GM12878 (cell line): ENCODE data around the gene ZBTB42.

Source experiments
- EZH2 ChIP-seq: IDR thresholded peaks from 2 replicates; pipeline ENCODE4 v1.6.1; 2012; ENCODE audit warnings: low read depth, mild to moderate bottlenecking, control low read depth, inconsistent platforms, low read length, borderline replicate concordance; ENCODE audit not compliant: control insufficient read depth
- FOS ChIP-seq: IDR thresholded peaks from 3 replicates; pipeline ENCODE4 v1.6.1; 2011; ENCODE audit warnings: borderline replicate concordance; ENCODE audit not compliant: insufficient read length; ENCODE audit errors: extremely low read depth
- FOXK2 ChIP-seq: fragments of 450-650 bp; IDR thresholded peaks from 2 replicates; pipeline ENCODE4 v1.6.1; 2017; ENCODE audit warnings: mild to moderate bottlenecking, moderate library complexity
- MTA2 ChIP-seq: fragments of 450-650 bp; IDR thresholded peaks from 2 replicates; pipeline ENCODE4 v1.6.1; 2016; ENCODE audit warnings: low read depth, mild to moderate bottlenecking, moderate library complexity
- RBBP5 ChIP-seq: fragments of 200-600 bp; sonication (generic); conservative IDR thresholded peaks from 2 replicates; pipeline ENCODE4 v1.6.1; 2016
- REST ChIP-seq: IDR thresholded peaks from 2 replicates; pipeline ENCODE4 v1.6.1; 2012; ENCODE audit warnings: mild to moderate bottlenecking, low read depth, low read length
- SUZ12 ChIP-seq: fragments of 200-600 bp; sonication (generic); IDR thresholded peaks from one replicate; pipeline ENCODE4 v1.6.1; 2018; ENCODE audit warnings: antibody characterized with exemption, mild to moderate bottlenecking; ENCODE audit not compliant: unreplicated experiment
- ZNF274 ChIP-seq: IDR thresholded peaks from one replicate; pipeline ENCODE4 v1.8.0; 2011; ENCODE audit not compliant: insufficient read length, insufficient read depth
- TF ChIP-seq, protein P1 (sequence below), 3 experiments: IDR thresholded peaks in 2 of 3; conservative IDR thresholded peaks in 1 of 3; 2 replicates each; pipeline ENCODE4 v1.5.1; 2011; ENCODE audit warnings: low read depth in 3 of 3, low read length in 3 of 3, mild to moderate bottlenecking in 3 of 3, control low read depth in 2 of 3, moderate library complexity in 2 of 3, inconsistent platforms in 1 of 3, mixed read lengths in 1 of 3; ENCODE audit not compliant: control insufficient read depth in 2 of 3, insufficient read depth in 1 of 3; ENCODE audit errors: extremely low read depth in 1 of 3

DNA sequence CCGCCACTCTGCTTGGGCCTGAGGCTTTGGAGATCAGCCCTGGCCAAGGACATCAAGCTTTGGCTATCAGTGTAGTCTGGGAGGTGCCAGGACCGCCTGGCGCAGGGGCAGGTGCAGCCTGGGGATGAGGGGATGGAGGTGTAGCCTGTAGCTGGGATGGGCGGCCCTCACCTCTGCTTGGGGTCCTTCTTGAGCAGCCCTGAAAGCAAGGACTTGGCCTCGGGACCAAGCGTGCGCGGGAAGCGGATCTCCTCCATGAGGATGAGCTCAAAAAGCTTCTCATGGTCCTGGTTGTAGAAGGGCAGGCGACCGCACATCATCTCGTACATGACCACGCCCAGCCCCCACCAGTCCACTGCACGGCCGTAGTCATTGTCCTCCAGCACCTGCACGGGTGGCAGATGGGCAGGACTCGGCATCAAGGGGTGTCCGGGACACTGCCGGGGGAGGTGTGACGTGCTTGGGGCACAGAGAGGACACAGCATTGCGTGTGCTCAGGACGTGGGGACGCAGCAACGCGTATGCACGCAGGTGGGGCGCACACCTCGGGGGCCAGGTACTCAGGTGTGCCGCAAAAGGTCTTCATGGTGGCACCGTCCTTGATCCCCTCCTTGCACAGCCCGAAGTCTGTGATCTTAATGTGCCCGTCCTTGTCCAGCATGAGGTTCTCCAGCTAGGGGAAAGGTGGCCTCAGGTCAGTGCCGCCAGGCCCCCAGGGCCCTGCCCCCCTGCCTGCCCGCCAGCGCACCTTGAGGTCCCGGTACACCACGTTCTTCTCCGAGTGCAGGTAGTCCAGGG is 28.0 kb upstream of the ZBTB42 start:
- TF ChIP-seq FOS (no peak), REST (no peak), FOXK2 (no peak), SUZ12 (no peak), EZH2 (no peak), MTA2 (no peak), ZNF274 (no peak), RBBP5 (no peak)
- TF ChIP-seq, protein P1, sequence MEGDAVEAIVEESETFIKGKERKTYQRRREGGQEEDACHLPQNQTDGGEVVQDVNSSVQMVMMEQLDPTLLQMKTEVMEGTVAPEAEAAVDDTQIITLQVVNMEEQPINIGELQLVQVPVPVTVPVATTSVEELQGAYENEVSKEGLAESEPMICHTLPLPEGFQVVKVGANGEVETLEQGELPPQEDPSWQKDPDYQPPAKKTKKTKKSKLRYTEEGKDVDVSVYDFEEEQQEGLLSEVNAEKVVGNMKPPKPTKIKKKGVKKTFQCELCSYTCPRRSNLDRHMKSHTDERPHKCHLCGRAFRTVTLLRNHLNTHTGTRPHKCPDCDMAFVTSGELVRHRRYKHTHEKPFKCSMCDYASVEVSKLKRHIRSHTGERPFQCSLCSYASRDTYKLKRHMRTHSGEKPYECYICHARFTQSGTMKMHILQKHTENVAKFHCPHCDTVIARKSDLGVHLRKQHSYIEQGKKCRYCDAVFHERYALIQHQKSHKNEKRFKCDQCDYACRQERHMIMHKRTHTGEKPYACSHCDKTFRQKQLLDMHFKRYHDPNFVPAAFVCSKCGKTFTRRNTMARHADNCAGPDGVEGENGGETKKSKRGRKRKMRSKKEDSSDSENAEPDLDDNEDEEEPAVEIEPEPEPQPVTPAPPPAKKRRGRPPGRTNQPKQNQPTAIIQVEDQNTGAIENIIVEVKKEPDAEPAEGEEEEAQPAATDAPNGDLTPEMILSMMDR (IDR thresholded peaks at IDR 0.05 in 2 of 3, conservative IDR thresholded peaks at IDR 0.05 in 1 of 3; ENCODE audit: control insufficient read depth in 2 of 3, extremely low read depth in 1 of 3, insufficient read depth in 1 of 3, low read depth in 3 of 3, low read length in 3 of 3): no peak
